ENCODE data around the gene NRF1. TPM values are rescaled to one million over a fixed set of nuclear protein-coding genes. Genes with fewer than 3 reads are reported as not detected.

NRF1 gene
- total and polyA plus RNA-seq, 2 of the 8 experiments (the other 6 are each of a cell fraction or from before 2014, with no cell fraction given): 18.2 to 21.4 TPM

DNA sequence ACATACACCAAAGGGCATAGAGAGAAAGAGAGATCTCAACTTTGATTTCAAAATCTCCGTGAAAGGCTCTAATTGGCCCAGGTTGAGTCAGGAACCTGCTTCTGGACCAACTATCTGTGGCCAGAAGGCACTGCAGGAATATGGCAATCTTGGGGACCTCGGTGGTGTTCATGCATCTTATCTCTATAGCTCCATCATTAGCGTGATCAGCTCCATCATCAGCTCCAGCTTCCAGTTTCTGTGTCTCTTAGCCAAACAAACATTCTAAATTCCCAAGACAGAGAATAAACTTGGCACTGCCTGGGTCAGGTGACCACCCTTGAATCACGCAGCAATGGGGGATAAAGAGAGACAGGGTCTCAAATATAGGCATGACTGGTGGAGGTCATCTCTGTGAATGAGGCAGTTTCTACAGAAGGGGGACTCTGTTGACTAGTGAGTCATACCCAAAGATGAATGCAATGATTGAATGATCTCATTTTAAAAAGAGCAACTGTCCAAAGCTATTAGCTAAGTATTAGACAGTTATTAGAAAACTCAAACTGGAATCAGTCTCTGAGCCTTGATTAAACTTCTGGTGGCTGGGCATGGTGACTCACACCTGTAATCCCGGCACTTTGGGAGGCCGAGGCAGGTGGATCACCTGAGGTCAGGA, 5.4 kb upstream of the NRF1 start:
- POLR2A ChIA-PET (ENCODE audit: partially characterized antibody): interaction anchor here (1.2 kb wide), 1 partner anchor 54 kb away, joined by 3 read pairs; no protein-coding TSS in a partner anchor
- no peaks in the 10 kb centered on the region; a peak in 2 of 7 replicates for H3K4me1 ChIP-seq (replicated peaks in 1 of 4; ENCODE audit: control insufficient read depth in 3 of 4, insufficient read depth in 4 of 4, low read length in 3 of 4)

More for the DNA sequence above, 5.4 kb upstream of the NRF1 start:
- H3K56ac ChIP-seq (replicated peaks; ENCODE audit: insufficient read length, low read depth, low read length): no peak overlapping the region
- peaks cover 5% of the 10 kb centered on the region; the same call in 1 of the 2 replicates for H3K23me2 ChIP-seq (ENCODE audit: low read depth, low read length)
- no peak overlapping the region for H4K8ac ChIP-seq (ENCODE audit: extremely low read depth, insufficient read depth, low read length)
- peaks cover 0 to 6% (median 0%) of the 10 kb centered on the region in 4 experiments; a peak in 1 of 8 replicates for H3K36me3 ChIP-seq (ENCODE audit: control insufficient read depth in 2 of 4, insufficient read depth in 4 of 4, low read length in 3 of 4)
- CTCF ChIA-PET (ENCODE audit: partially characterized antibody): interaction anchor here (0.8 to 2.2 kb wide), 13 partner anchors 9 to 387 kb away, joined by 3 to 9 read pairs (median 5); no protein-coding TSS in a partner anchor
- H3K23ac ChIP-seq (ENCODE audit: insufficient read length): no peak overlapping the region
- no peak overlapping the region for H3K9ac ChIP-seq (replicated peaks in 1 of 4; ENCODE audit: extremely low read depth in 1 of 4, low read depth in 3 of 4, low read length in 3 of 4)
- H4K20me1 ChIP-seq (replicated peaks in 1 of 2; ENCODE audit: control insufficient read depth in 1 of 2, insufficient read depth in 2 of 2, low read length in 2 of 2): peaks cover 0 to 3% of the 10 kb centered on the region in 2 experiments
- H4K5ac ChIP-seq (ENCODE audit: insufficient read length, low read depth, low read length): no peak overlapping the region
- no peak overlapping the region for H3K14ac ChIP-seq (ENCODE audit: insufficient read length)
- H3K4me2 ChIP-seq (ENCODE audit: insufficient read depth in 1 of 2, low read depth in 2 of 2, low read length in 2 of 2): no peak overlapping the region
- DNase-seq (ENCODE audit: low read depth in 1 of 2, low spot score in 2 of 2) (no peak), FAIRE-seq (no peak)
- no peak overlapping the region for H3K18ac ChIP-seq (ENCODE audit: extremely low read depth, low read length)
- no peak overlapping the region for H2AFZ ChIP-seq (ENCODE audit: low read length)
- no peak overlapping the region for H2BK5ac ChIP-seq (ENCODE audit: low read depth, low read length)
- H3K27ac ChIP-seq (ENCODE audit: low read depth, low read length): no peak overlapping the region
- H3K9me3 ChIP-seq (ENCODE audit: insufficient read depth in 2 of 2, low read depth in 1 of 2, low read length in 1 of 2): no peaks in the 10 kb centered on the region
- H4K91ac ChIP-seq (replicated peaks; ENCODE audit: insufficient read length, low read length): no peak overlapping the region
- H2BK120ac ChIP-seq (replicated peaks; ENCODE audit: low read depth, low read length): no peak overlapping the region
- no peak for TF ChIP-seq RAD21 (IDR thresholded peaks at IDR 0.05 in 1 of 2, conservative IDR thresholded peaks at IDR 0.05 in 1 of 2; ENCODE audit: low read depth in 2 of 2, low read length in 2 of 2)
- no peak for TF ChIP-seq GTF2F1 (IDR thresholded peaks at IDR 0.05; ENCODE audit: borderline replicate concordance, low read depth, low read length)
- TF ChIP-seq RFX5 (IDR thresholded peaks at IDR 0.05; ENCODE audit: borderline replicate concordance, low read depth, low read length): no peak
- no peak for TF ChIP-seq EZH2 (IDR thresholded peaks at IDR 0.05; ENCODE audit: low read depth, low read length, severe bottlenecking)
- H3K4ac ChIP-seq (replicated peaks; ENCODE audit: insufficient read length, low read depth, low read length): no peak overlapping the region
- H2BK12ac ChIP-seq (ENCODE audit: low read depth, low read length): no peak overlapping the region
- peaks cover 0 to 8% of the 10 kb centered on the region in 2 experiments; a peak in 2 of 4 replicates for H3K79me2 ChIP-seq (ENCODE audit: control insufficient read depth in 1 of 2, insufficient read depth in 2 of 2, low read length in 2 of 2)
- H2AK5ac ChIP-seq (ENCODE audit: low read depth, low read length): no peak overlapping the region
- 93% methylated on average over 6 of the region's 6 CpGs; no CpG with 5 or more reads in 1 of the 2 experiments for WGBS, 2 experiments (ENCODE audit: extremely low coverage in 1 of 2, insufficient coverage in 1 of 2, insufficient read length in 1 of 2, insufficient replicate concordance in 2 of 2, low coverage in 1 of 2, low lambda C conversion rate in 2 of 2, missing lambda C conversion rate in 1 of 2)
- H3K27me3 ChIP-seq (replicated peaks in 1 of 4; ENCODE audit: control insufficient read depth in 3 of 4, extremely low read depth in 1 of 4, insufficient read depth in 3 of 4, low read length in 3 of 4): no peaks in the 10 kb centered on the region
- H2BK20ac ChIP-seq (ENCODE audit: low read length): no peak overlapping the region
- H2BK15ac ChIP-seq (ENCODE audit: low read length): no peak overlapping the region
- H3K79me1 ChIP-seq (ENCODE audit: low read depth, low read length): peaks cover 4% of the 10 kb centered on the region; the same call in 1 of the 2 replicates
- H3K4me3 ChIP-seq (ENCODE audit: extremely low read depth in 1 of 4, insufficient read depth in 2 of 4, low read depth in 3 of 4, low read length in 4 of 4): no peak overlapping the region
